SK-N-SH (cell line): Measurements from ENCODE around the gene EGFLAM. TPM values are rescaled to one million over a fixed set of nuclear protein-coding genes. Genes with fewer than 3 reads are reported as not detected.

Experiments used
- CTCF ChIA-PET: fragments of 300-600, 350-600 bp; formaldehyde crosslinking; extraction: SDS; loops from one replicate; lab custom pipeline; 2021; lab: Yijun Ruan, JAX
- POLR2A ChIA-PET: fragments of 350-600 bp; sonication (Branson Sonifier 250); formaldehyde crosslinking; extraction: SDS; loops from one replicate; lab custom pipeline; 2020; ENCODE audit warnings: antibody characterized with exemption, inconsistent platforms; lab: Yijun Ruan, JAX
- DNase-seq: peaks from one replicate; pipeline ENCODE4 v3.0.0; 2012
- H2AFZ ChIP-seq: fragments of 200-600 bp; sonication (generic); 2 replicates; pipeline ENCODE4 v1.8.1; 2016; ENCODE audit warnings: antibody characterized with exemption, mild to moderate bottlenecking, low read depth
- H3F3A ChIP-seq: fragments of 200-600 bp; sonication (generic); replicated peaks from 2 replicates; pipeline ENCODE3; 2016; ENCODE audit warnings: antibody characterized with exemption, mild to moderate bottlenecking; ENCODE audit not compliant: insufficient read depth
- H3K27ac ChIP-seq, 2 experiments: fragments of 200-500 bp in 1 of 2; fragments of 200-600 bp in 1 of 2; sonication (Bioruptor generic) in 1 of 2; sonication (generic), shearing (Covaris generic) in 1 of 2; 2 replicates each; pipeline versions ENCODE4 v1.5.1 to v1.6.1; 2014 to 2016; ENCODE audit warnings: low read depth in 2 of 2, inconsistent platforms in 1 of 2, low read length in 1 of 2, mild to moderate bottlenecking in 1 of 2, mixed read lengths in 1 of 2
- H3K27me3 ChIP-seq: fragments of 200-600 bp; sonication (generic), shearing (Covaris generic); 2 replicates; pipeline ENCODE4 v1.6.1; 2016; ENCODE audit warnings: mixed run types; ENCODE audit not compliant: insufficient read depth
- H3K36me3 ChIP-seq, 2 experiments: fragments of 200-500 bp in 1 of 2; fragments of 200-600 bp in 1 of 2; sonication (Bioruptor generic) in 1 of 2; sonication (generic) in 1 of 2; replicated peaks in 1 of 2; 2 replicates each; pipeline versions ENCODE3 to v1.5.1; 2014 to 2016; ENCODE audit warnings: low read length in 1 of 2, mild to moderate bottlenecking in 1 of 2; ENCODE audit not compliant: insufficient read depth in 2 of 2, control insufficient read depth in 1 of 2
- H3K4me1 ChIP-seq, 2 experiments: fragments of 200-500 bp in 1 of 2; fragments of 200-600 bp in 1 of 2; sonication (Bioruptor generic) in 1 of 2; sonication (generic), shearing (Covaris generic) in 1 of 2; 2 replicates each; pipeline versions ENCODE4 v1.5.1 to v1.6.1; 2014 to 2016; ENCODE audit warnings: low read depth in 1 of 2, low read length in 1 of 2, mixed run types in 1 of 2; ENCODE audit not compliant: insufficient read depth in 2 of 2, control insufficient read depth in 1 of 2
- H3K4me2 ChIP-seq: fragments of 200-600 bp; sonication (generic), shearing (Covaris generic); 2 replicates; pipeline ENCODE4 v1.6.1; 2017; ENCODE audit warnings: mixed run types
- H3K4me3 ChIP-seq, 2 experiments: fragments of 200-500 bp in 1 of 2; fragments of 200-600 bp in 1 of 2; sonication (Bioruptor generic) in 1 of 2; sonication (generic), shearing (Covaris generic) in 1 of 2; 2 replicates each; pipeline versions ENCODE4 v1.5.1 to v1.8.1; 2014 to 2016; ENCODE audit warnings: low read depth in 2 of 2, inconsistent platforms in 1 of 2, low read length in 1 of 2, mild to moderate bottlenecking in 1 of 2, mixed read lengths in 1 of 2, moderate library complexity in 1 of 2
- H3K79me2 ChIP-seq: fragments of 200-600 bp; sonication (generic); 2 replicates; pipeline ENCODE4 v1.8.1; 2017; ENCODE audit warnings: mild to moderate bottlenecking; ENCODE audit not compliant: insufficient read depth
- H3K9ac ChIP-seq: fragments of 200-600 bp; sonication (generic); 2 replicates; pipeline ENCODE4 v1.6.1; 2017; ENCODE audit warnings: mixed run types
- H3K9me2 ChIP-seq: fragments of 200-600 bp; sonication (generic); 2 replicates; pipeline ENCODE4 v1.6.1; 2017; ENCODE audit warnings: mixed run types
- H3K9me3 ChIP-seq: fragments of 200-600 bp; sonication (generic); 2 replicates; pipeline ENCODE4 v1.6.1; 2017; ENCODE audit warnings: mixed run types, mild to moderate bottlenecking, moderate library complexity
- H4K20me1 ChIP-seq: fragments of 200-600 bp; sonication (generic); 2 replicates; pipeline ENCODE4 v1.6.1; 2017; ENCODE audit warnings: mild to moderate bottlenecking, mixed run types; ENCODE audit not compliant: insufficient read depth
- CTCF ChIP-seq: fragments of 200-600 bp; sonication (generic); IDR thresholded peaks from 2 replicates; pipeline ENCODE4 v1.6.1; 2017; ENCODE audit warnings: antibody characterized with exemption, mild to moderate bottlenecking, moderate library complexity
- ELF1 ChIP-seq: IDR thresholded peaks from 2 replicates; pipeline ENCODE4 v1.4.0; 2012
- FOSL2 ChIP-seq: IDR thresholded peaks from 2 replicates; pipeline ENCODE4 v1.4.0; 2012; ENCODE audit warnings: low read depth, mild to moderate bottlenecking, moderate library complexity, borderline replicate concordance
- FOXM1 ChIP-seq: IDR thresholded peaks from 2 replicates; pipeline ENCODE4 v1.4.0; 2012; ENCODE audit warnings: low read depth, mild to moderate bottlenecking
- GABPA ChIP-seq: IDR thresholded peaks from 2 replicates; pipeline ENCODE4 v1.4.0; 2012; ENCODE audit warnings: low read depth, mild to moderate bottlenecking
- GATA2 ChIP-seq: sonication (generic); formaldehyde crosslinking; IDR thresholded peaks from 2 replicates; pipeline ENCODE4 v1.5.0; 2020; ENCODE audit warnings: mild to moderate bottlenecking, missing genetic modification reagents
- MEF2A ChIP-seq: IDR thresholded peaks from 2 replicates; pipeline ENCODE4 v1.4.0; 2012; ENCODE audit warnings: low read depth, borderline replicate concordance
- NFIC ChIP-seq: IDR thresholded peaks from 2 replicates; pipeline ENCODE4 v1.4.0; 2012; ENCODE audit warnings: borderline replicate concordance
- PBX3 ChIP-seq: IDR thresholded peaks from 2 replicates; pipeline ENCODE4; 2012
- RAD21 ChIP-seq: IDR thresholded peaks from 2 replicates; pipeline ENCODE4 v1.6.1; 2012; ENCODE audit warnings: mild to moderate bottlenecking, low read length
- SMC3 ChIP-seq: IDR thresholded peaks from 2 replicates; pipeline ENCODE4 v1.6.1; 2012; ENCODE audit warnings: low read depth, low read length, improper control_type of control experiment
- TAF1 ChIP-seq: IDR thresholded peaks from 2 replicates; pipeline ENCODE4 v1.6.1; 2012; ENCODE audit warnings: low read depth, mild to moderate bottlenecking, low read length, moderate library complexity, borderline replicate concordance
- TCF12 ChIP-seq: IDR thresholded peaks from 2 replicates; pipeline ENCODE4 v1.4.0; 2012
- YY1 ChIP-seq: IDR thresholded peaks from 2 replicates; pipeline ENCODE4 v1.4.0; 2012; ENCODE audit warnings: low read depth, mild to moderate bottlenecking
- WGBS: methylation state at CpG from one replicate; pipeline ENCODE4 v1.1.6; 2017; ENCODE audit warnings: low lambda C conversion rate; 5-methylcytosine and 5-hydroxymethylcytosine counted together
- polyA plus RNA-seq, 3 experiments: library from polyadenylated mRNA; depleted of rRNA; stranded (reverse); fragments of >200 nt; gene quantifications; 2 replicates each; pipeline ENCODE4 v1.2.3, GENCODE V29; 2012

Gene EGFLAM
- 0.05 and 0.13 TPM in 2 replicates for polyA plus RNA-seq (2012; rRNA removed)
- polyA plus RNA-seq (2012; cell fraction: cytosol; rRNA removed) = 0.06 and 0.07 TPM in 2 replicates
- 0.02 TPM in 1 of 2 replicates, not detected in the other for polyA plus RNA-seq (2012; cell fraction: nucleus; rRNA removed)

GRCh38 chr5:38258319-38259061 is at the start of gene EGFLAM:
EGFLAM (plus strand) TSS chr5:38258559; CDS start chr5:38258755, 196 bp downstream.
- CTCF ChIA-PET = interaction anchor here (0.7 to 2.7 kb wide), 9 partner anchors 7 to 551 kb away, joined by 3 to 19 read pairs (median 4); no protein-coding TSS in a partner anchor
- peaks cover 0 to 7% of the 10 kb centered on the region in 2 experiments; a peak in 1 of 4 replicates for H3K4me1 ChIP-seq
- H3F3A ChIP-seq = no peaks in the 10 kb centered on the region
- H3K27ac ChIP-seq = no peak within 1 kb of the TSS
- H3K79me2 ChIP-seq = no peaks in the 10 kb centered on the region
- DNase-seq = peak; percentile 83
- peaks cover 48% of the 10 kb centered on the region for H3K27me3 ChIP-seq
- 2% methylated on average over 27 of the region's 73 CpGs for WGBS
- H4K20me1 ChIP-seq = no peaks in the 10 kb centered on the region
- peak within 1 kb of the TSS; percentile 85 for H3K4me2 ChIP-seq
- POLR2A ChIA-PET = interaction anchor here (0.9 kb wide), 1 partner anchor 10 kb away, joined by 3 read pairs; no protein-coding TSS in a partner anchor
- H2AFZ ChIP-seq = peak within 1 kb of the TSS; percentile 81
- TF ChIP-seq CTCF (peak; percentile 33; the same call in 1 of the 2 replicates), YY1 (no peak)
- peak within 1 kb of the TSS; percentile 55 to 61 for H3K4me3 ChIP-seq
- no peaks in the 10 kb centered on the region for H3K9me2 ChIP-seq
- no peak within 1 kb of the TSS for H3K9ac ChIP-seq
- no peaks in the 10 kb centered on the region for H3K36me3 ChIP-seq
- H3K9me3 ChIP-seq = no peaks in the 10 kb centered on the region

DNA sequence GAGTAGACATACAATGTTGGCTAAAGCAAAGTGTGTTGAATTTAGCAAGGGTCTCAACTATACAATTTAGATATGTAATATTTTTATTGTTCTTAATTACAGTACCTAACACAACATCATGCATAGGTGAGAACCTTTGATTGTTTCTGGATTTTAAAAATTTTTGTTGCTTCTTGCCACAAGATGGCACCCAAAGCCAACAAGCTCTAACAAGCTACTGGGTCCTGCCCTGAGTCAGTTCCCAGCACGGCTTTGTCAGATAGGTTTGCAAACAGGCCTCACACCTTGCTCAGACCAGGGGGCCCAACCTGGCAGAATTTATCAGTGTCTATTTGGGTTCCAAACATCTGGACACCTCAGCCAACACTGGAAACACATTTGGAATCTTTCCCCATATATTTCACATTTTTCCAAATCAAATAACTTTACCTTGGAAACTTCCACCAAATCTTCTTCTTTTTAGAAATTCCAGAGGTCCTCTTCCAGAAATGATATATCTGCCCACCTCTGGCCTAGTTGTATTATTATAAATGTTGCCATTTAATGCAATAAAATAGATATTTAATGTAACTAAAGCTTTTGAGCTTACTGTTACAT is 49.5 kb upstream of the EGFLAM start:
- no peak overlapping the region for H3K27ac ChIP-seq
- H3K36me3 ChIP-seq = no peaks in the 10 kb centered on the region
- H3K4me2 ChIP-seq = no peak overlapping the region
- WGBS = 8% methylated on average over 1 of the region's 1 CpG
- no peaks in the 10 kb centered on the region for H3K79me2 ChIP-seq
- DNase-seq = peak; percentile 51
- TF ChIP-seq PBX3 (no peak), GABPA (no peak), TAF1 (no peak), ELF1 (no peak), MEF2A (no peak), RAD21 (peak; percentile 84), SMC3 (peak; percentile 53), GATA2 (CRISPR knock-in tag) (no peak), FOSL2 (no peak), NFIC (no peak), FOXM1 (no peak), CTCF (peak; percentile 58), TCF12 (no peak)
- TF ChIP-seq, all 33 proteins: peak for 3
- H3K9me3 ChIP-seq = no peaks in the 10 kb centered on the region
- H3F3A ChIP-seq = no peaks in the 10 kb centered on the region
- no peaks in the 10 kb centered on the region for H3K27me3 ChIP-seq
- no peaks in the 10 kb centered on the region for H3K9me2 ChIP-seq
- no peak overlapping the region for H3K4me3 ChIP-seq
- peaks cover 0 to 6% of the 10 kb centered on the region in 2 experiments; a peak in 2 of 4 replicates for H3K4me1 ChIP-seq
- no peaks in the 10 kb centered on the region for H4K20me1 ChIP-seq
- no peak overlapping the region for H2AFZ ChIP-seq
- H3K9ac ChIP-seq = no peak overlapping the region
- POLR2A ChIA-PET = no interaction called here
- CTCF ChIA-PET = interaction anchor here (0.6 to 4.5 kb wide), 28 partner anchors 8 to 872 kb away, joined by 3 to 36 read pairs (median 4); no protein-coding TSS in a partner anchor
